ENCODE results near the gene RAB6B. TPM values are rescaled to one million over a fixed set of nuclear protein-coding genes. Genes with fewer than 3 reads are reported as not detected.

Gene RAB6B
- total RNA-seq, 1 donor from 2014 or later, result 51.6 TPM

GRCh38 chr3:133886031-133886722, 9.5 kb downstream of the RAB6B start:
- intact Hi-C loops (cut with micrococcal nuclease), result no loop called here
- ATAC-seq, result no peak
- no peak for DNase-seq

DNA sequence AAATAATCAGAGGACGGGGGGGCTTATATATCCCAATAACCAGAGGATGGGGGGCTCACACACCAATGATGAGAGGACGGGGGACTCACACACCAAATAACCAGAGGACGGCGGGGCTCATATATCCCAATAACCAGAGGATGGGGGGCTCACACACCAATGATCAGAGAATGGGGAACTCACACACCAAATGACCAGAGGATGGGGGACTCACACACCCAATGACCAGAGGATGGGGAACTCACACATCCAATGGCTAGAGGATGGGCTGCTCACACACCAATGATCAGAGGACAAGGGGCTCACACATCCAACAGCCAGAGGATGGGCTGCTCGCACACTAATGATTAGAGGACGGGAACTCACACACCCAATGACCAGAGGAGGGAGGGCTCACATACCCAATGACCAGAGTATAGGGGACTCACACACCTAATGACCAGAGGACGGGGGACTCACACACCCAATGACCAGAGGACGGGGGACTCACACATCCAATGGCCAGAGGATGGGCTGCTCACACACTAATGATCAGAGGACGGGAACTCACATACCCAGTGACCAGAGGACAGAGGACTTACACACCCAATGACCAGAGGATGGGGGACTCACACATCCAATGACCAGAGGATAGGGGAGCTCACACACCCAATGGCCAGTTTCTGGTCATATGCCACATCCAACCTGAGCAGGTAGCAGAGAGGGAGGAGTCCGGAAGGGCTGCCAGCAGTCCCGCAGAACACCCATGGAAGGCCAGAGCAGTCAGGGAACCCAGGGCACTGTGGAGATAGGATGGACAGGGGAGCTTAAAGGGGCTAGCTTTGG, 10.6 kb downstream of the RAB6B start:
- no peak for ATAC-seq
- intact Hi-C loops (cut with micrococcal nuclease), result no loop called here

DNA sequence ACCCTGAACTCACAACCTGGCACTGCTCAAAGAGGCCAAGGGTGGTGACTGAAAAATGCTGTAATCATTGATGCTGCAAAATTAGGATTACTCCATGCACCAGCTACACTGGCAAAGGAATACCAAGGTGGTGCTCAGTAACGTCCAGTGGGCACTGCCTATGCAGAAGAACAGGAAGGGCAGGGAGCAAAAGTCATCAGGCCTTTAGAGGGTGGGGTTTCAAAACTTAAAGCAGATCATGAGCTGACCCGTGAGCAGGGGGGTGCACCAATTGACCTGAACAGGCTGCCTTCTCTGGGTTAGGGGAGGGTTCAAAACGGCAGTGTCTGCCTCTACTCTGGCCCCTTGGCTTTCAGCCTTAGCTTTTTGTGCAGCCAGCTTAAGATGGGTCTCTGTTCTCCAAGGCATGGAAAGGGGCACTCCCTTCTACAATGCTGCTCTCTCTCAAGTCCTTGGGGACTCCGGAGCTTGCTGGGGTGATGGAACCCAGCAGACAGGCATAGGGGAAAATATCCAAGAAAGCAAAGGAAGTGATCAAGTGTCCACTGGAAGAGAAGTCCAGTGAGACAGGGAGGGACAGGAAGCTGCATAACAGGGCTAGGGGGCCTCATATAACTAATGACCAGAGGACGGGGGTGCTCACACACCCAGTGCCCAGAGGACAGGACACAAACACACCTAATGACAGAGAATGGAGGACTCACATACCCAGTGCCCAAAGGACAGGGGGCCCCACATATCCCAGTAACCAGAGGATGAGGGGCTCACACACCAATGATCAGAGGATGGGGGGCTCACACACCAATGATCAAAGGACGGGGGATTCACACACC, 11.4 kb downstream of the RAB6B start:
- ATAC-seq (no peak), DNase-seq (no peak)
- intact Hi-C loops (cut with micrococcal nuclease), result no loop called here

More for the DNA sequence above, 10.6 kb downstream of the RAB6B start:
- DNase-seq, result no peak

DNA sequence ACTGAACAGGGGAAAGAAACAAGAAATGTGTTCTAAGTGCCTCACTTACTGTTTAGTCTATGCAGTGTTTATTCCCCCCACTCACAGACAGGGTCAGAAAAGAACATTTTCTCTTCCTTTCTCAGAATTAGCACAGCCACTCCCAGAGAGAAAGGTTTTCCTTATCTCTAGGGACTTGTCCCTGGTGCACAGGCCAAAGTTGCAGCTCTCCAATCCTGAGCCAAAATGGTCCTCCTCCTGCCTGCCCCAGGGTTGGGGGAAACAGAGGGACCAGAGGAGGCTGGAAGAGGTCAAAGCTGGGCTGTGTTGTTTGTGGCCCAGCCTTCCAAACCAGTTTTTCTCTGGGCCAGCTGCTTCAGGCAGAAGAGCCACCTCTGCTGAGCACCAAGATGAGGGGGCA, 12.0 kb downstream of the RAB6B start:
- intact Hi-C loops (cut with micrococcal nuclease), result no loop called here
- ATAC-seq, result peak; percentile 53
- no peak for DNase-seq

DNA sequence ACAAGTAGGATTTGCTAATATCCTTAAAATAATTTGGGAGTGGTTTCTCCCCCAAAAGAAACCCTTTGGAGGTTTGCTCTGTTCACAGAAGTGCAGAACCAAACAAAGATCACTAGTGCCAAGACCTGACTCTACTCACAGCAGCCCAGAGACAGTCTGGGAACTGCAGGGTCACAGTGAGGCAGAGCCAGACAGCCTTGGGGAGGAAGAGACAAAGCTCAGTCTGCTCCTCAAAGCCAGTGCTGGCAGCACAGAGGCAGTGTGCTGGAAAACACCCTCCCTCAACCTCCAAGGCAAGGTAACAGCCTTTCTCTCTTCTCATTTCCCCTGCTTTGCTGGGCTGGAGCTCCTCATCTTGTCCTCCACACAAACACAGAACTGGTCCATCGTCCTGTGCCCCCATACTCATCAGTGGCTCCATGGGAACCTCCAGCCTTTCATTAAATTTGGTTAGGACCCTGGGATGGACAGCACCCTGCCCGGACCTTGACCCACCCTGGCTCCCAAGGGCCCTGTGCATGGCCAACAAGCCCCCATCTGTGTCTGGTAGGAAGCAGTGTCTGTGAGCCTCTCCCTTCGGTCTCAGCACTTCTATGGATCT, 12.6 kb downstream of the RAB6B start:
- ATAC-seq (peak; percentile 34), DNase-seq (no peak)
- intact Hi-C loops (cut with micrococcal nuclease), result no loop called here

DNA sequence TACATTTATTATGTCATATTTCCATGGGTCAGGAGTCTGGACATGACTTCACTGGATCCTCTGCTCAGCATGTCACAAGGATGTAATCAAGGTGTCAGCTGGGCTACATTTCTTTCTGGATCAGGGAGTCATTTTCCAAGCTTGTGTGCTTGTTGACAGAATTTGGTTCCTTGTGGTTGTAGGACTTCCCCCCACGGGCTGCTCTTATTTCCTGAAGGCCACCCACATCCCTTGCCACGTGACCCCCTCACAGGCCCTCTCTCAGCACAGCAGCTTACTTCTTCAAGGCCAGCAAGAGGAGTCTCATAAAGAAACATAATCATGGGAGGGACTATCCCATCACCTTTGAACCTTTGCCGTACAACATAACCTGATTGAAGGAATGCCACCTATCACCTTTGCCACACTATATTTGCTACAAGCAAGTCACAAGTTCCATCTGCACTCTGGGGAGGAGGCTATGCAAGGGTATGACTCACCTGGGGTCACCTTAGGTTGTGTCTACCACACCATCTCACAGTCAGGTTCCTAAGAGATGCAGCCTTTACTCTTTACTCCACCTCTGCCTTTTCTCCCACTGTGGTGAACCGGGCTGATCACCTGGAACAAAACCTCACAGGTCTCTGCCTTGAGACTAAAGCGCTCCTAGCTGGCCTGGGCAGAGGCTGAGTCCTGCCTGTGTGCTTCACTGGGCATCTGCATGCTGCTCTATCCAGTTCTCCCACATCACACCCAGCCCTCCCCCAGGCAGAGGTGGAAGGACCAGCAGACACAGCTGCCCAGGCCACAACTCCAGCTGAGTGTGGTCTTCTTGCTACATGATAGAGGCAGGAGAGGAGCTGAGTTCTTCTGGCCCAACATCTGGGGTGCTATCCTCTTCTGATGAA, 13.5 kb downstream of the RAB6B start:
- ATAC-seq (no peak), DNase-seq (no peak)
- intact Hi-C loops (cut with micrococcal nuclease), result no loop called here

DNA sequence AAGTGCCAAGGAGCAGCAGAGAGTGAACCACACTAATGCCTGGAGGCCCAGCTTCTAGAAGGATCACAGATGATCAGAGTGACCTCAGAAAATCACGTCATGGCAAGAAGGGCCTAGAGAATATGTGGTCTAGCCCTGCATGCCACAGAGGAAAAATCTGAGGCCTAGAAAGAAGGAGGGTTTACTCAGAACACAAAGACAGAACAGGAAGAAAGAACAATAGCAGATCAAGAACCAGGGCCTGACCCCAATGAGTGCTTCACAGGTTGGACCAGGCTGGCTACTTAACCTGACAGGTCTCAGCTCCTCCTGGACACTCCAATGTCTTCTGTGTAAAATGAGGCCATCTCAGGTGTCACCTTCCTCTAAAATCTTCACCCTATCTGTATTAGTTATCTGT, 14.2 kb downstream of the RAB6B start:
- DNase-seq (no peak), ATAC-seq (no peak)
- intact Hi-C loops (cut with micrococcal nuclease), result no loop called here

- ATAC-seq, result no peak
- intact Hi-C loops (cut with micrococcal nuclease), result no loop called here
- no peak for DNase-seq
Observed at GRCh38 chr3:133880886-133881455, 14.7 kb downstream of the RAB6B start.

- peak; percentile 26 for ATAC-seq
- intact Hi-C loops (cut with micrococcal nuclease), result no loop called here
- no peak for DNase-seq
Observed at GRCh38 chr3:133880287-133880686, 15.4 kb downstream of the RAB6B start.

- DNase-seq (no peak), ATAC-seq (no peak)
- intact Hi-C loops (cut with micrococcal nuclease), result no loop called here
Observed at GRCh38 chr3:133878518-133878917, 17.2 kb downstream of the RAB6B start.

GRCh38 chr3:133877221-133877620, 18.5 kb downstream of the RAB6B start:
- DNase-seq (no peak), ATAC-seq (no peak)
- intact Hi-C loops (cut with micrococcal nuclease), result no loop called here

DNA sequence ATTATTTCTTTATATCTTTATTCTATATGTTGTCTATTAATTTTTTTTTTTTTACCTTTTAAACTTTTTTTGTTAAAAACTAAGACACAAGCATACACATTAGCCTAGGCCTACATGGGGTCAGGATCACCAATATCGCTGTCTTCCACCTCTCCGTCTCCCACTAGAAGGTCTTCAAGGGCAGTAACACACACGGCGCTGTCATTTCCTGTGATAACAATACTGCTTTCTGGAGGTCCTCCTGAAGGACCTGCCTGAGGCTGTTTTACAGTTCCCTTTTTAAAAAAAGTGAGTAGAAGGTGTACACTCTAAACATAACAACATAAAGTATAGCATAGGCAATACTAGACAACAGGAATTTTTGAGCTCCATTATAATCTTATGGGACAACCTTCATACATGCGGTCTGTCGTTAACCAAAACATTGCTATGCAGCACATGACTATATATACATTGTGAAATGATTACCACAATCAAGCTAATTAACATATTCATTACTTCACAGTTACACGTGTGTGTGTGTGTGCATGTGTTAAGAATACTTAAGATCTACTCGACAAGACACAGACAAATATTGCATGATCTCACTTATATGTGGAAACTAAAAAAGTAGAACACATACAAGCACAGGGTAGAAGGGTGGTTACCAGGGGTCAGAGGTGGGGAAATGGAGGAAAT, 20.8 kb downstream of the RAB6B start:
- ATAC-seq (no peak), DNase-seq (no peak)
- intact Hi-C loops (cut with micrococcal nuclease), result no loop called here

- intact Hi-C loops (cut with micrococcal nuclease), result no loop called here
- DNase-seq (no peak), ATAC-seq (no peak)
Observed at GRCh38 chr3:133874344-133874743, 21.3 kb downstream of the RAB6B start.

- ATAC-seq (no peak), DNase-seq (no peak)
- intact Hi-C loops (cut with micrococcal nuclease), result no loop called here
Observed at GRCh38 chr3:133872781-133873180, 22.9 kb downstream of the RAB6B start.

GRCh38 chr3:133872161-133872560, 23.5 kb downstream of the RAB6B start:
- intact Hi-C loops (cut with micrococcal nuclease), result no loop called here
- ATAC-seq (no peak), DNase-seq (no peak)

GRCh38 chr3:133871368-133872090, 24.2 kb downstream of the RAB6B start:
- no peak for DNase-seq
- intact Hi-C loops (cut with micrococcal nuclease), result no loop called here

GRCh38 chr3:133870822-133871221, 24.9 kb downstream of the RAB6B start:
- ATAC-seq, result no peak
- intact Hi-C loops (cut with micrococcal nuclease), result no loop called here
- no peak for DNase-seq

More at GRCh38 chr3:133871368-133872090, 24.2 kb downstream of the RAB6B start:
- ATAC-seq, result no peak

All from left ventricle myocardium superior (tissue), 1 donor.